ENCODE results near the gene ANKRD10.

DNA sequence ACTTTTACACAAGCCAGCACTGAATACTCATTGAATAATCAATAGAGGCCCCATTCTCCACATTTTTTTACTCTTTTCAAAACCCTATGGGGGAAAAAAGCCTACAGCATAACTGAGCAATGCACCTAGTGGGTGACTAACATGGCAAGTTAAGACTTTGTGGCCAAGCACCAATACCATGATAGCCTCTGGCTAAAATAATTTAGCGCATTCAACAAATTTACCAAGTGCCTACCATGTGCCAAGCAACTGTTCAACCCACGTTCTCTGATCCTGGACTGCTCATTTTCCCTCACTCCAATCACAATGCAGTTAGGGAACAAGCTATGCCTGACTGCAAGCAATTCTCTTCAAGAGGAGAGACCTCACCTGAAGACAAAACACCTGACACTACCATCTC, 3.0 kb downstream of the ANKRD10 start:
- TF ChIP-seq, protein P1, sequence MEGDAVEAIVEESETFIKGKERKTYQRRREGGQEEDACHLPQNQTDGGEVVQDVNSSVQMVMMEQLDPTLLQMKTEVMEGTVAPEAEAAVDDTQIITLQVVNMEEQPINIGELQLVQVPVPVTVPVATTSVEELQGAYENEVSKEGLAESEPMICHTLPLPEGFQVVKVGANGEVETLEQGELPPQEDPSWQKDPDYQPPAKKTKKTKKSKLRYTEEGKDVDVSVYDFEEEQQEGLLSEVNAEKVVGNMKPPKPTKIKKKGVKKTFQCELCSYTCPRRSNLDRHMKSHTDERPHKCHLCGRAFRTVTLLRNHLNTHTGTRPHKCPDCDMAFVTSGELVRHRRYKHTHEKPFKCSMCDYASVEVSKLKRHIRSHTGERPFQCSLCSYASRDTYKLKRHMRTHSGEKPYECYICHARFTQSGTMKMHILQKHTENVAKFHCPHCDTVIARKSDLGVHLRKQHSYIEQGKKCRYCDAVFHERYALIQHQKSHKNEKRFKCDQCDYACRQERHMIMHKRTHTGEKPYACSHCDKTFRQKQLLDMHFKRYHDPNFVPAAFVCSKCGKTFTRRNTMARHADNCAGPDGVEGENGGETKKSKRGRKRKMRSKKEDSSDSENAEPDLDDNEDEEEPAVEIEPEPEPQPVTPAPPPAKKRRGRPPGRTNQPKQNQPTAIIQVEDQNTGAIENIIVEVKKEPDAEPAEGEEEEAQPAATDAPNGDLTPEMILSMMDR (IDR thresholded peaks at IDR 0.05), result no peak
- TF ChIP-seq ZFX (IDR thresholded peaks at IDR 0.05; ENCODE audit: borderline replicate concordance), result no peak

Measured in 22Rv1 (cell line).